Parathyroid adenoma (tissue), 2 donors: ENCODE data around the gene TRIM61.
A peak's percentile ranks its signal among the peaks of the same experiment; 100 is the strongest.
"Not testable (repeated sequence)": the region's sequence is repeated elsewhere in the genome, so short reads cannot be mapped to it uniquely, and the experiment has no call there.

Experiments used
- H2AFZ ChIP-seq: fragments of 300-600 bp; sonication (generic); one replicate; pipeline ENCODE4 v1.7.0; 2017; ENCODE audit warnings: antibody characterized with exemption, mild to moderate bottlenecking
- H3K27ac ChIP-seq: fragments of 300-600 bp; sonication (generic); one replicate; pipeline ENCODE4 v1.7.0; 2017
- H3K27me3 ChIP-seq: fragments of 300-600 bp; sonication (generic); one replicate; pipeline ENCODE4 v1.7.0; 2017; ENCODE audit warnings: low read length; ENCODE audit not compliant: control insufficient read depth, insufficient read depth
- H3K36me3 ChIP-seq: fragments of 300-600 bp; sonication (generic); one replicate; pipeline ENCODE4 v1.7.0; 2017; ENCODE audit warnings: low read length; ENCODE audit not compliant: control insufficient read depth, insufficient read depth
- H3K4me1 ChIP-seq: fragments of 300-600 bp; sonication (generic); one replicate; pipeline ENCODE4 v1.7.0; 2017; ENCODE audit warnings: control low read depth
- H3K4me2 ChIP-seq: fragments of 300-600 bp; sonication (generic); one replicate; pipeline ENCODE4 v1.7.0; 2017; ENCODE audit warnings: low read length
- H3K4me3 ChIP-seq: fragments of 300-600 bp; sonication (generic); one replicate; pipeline ENCODE4 v1.7.0; 2017; ENCODE audit warnings: low read depth, low read length
- H3K79me2 ChIP-seq: fragments of 300-600 bp; sonication (generic); one replicate; pipeline ENCODE4 v1.7.0; 2017; ENCODE audit warnings: control low read depth
- H3K9ac ChIP-seq: fragments of 300-600 bp; sonication (generic); one replicate; pipeline ENCODE4 v1.7.0; 2017; ENCODE audit warnings: mild to moderate bottlenecking
- H3K9me3 ChIP-seq: fragments of 300-600 bp; sonication (generic); one replicate; pipeline ENCODE4 v1.7.0; 2017; ENCODE audit warnings: low read length; ENCODE audit not compliant: control insufficient read depth
- TF ChIP-seq, protein P1 (sequence below): fragments of 300-600 bp; sonication (generic); IDR thresholded peaks from one replicate; pipeline ENCODE4 v1.7.0; 2017; ENCODE audit warnings: antibody characterized with exemption, mild to moderate bottlenecking
- donor health status: primary hyperparathyroidism.

The TRIM61 gene

DNA sequence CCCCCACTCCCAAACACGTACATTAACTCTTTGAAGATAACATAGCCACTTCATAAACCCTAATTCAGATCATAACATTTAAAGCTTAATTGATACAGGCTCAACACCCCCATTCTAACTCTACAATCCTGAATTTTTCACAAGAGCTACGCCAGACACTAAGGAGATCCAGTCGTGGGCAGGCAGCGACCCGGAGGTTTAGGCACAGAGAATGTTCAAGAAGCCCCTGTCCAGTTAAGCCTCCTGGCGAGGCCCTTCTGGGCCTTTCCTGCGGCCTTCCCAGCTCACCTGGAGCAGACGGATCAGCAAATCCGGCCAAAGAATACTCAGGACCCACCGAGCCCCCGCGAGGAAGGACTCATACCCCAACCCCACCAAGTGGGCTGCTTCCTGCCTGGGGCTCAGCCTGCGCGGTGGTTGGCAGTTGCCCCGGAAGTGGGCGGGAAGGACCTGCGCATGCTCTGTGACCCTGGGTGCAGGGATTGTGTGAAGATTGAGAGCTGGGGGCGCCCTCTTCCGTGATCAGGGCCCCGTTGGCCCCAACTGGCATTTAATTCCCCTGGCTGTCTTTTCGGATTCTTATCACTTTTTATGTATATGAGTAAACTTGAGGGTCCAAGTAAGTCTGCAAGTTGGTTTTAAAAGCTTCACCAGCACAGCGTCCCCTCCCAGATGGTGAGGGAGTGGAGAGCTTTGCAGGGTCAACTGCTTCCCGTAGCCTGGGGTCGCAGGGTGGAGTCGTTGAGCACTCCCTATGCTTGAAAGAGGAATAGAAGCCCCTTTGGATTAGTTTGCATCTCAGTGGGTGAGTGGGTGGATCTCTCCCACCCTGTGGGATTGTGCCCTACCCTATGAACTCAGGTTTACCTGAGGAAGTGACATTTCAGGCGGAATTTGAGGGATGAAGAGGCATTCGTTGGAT, at the start of gene TRIM61:
TSS of gene TRIM61 (minus strand) at position 415 of the 922 bp plus-strand sequence. CDS start 7,655 bp downstream, outside the sequence.
- Histone ChIP-seq H3K27ac (no peak within 1 kb of the TSS), H3K79me2 (no peaks in the 10 kb centered on the region), H3K27me3 (no peaks in the 10 kb centered on the region), H3K36me3 (no peaks in the 10 kb centered on the region), H3K4me1 (no peaks in the 10 kb centered on the region), H3K9me3 (no peaks in the 10 kb centered on the region), H3K9ac (no peak within 1 kb of the TSS), H3K4me2 (no peak within 1 kb of the TSS), H2AFZ (peak within 1 kb of the TSS; percentile 53), H3K4me3 (no peak within 1 kb of the TSS)
- TF ChIP-seq, protein P1, sequence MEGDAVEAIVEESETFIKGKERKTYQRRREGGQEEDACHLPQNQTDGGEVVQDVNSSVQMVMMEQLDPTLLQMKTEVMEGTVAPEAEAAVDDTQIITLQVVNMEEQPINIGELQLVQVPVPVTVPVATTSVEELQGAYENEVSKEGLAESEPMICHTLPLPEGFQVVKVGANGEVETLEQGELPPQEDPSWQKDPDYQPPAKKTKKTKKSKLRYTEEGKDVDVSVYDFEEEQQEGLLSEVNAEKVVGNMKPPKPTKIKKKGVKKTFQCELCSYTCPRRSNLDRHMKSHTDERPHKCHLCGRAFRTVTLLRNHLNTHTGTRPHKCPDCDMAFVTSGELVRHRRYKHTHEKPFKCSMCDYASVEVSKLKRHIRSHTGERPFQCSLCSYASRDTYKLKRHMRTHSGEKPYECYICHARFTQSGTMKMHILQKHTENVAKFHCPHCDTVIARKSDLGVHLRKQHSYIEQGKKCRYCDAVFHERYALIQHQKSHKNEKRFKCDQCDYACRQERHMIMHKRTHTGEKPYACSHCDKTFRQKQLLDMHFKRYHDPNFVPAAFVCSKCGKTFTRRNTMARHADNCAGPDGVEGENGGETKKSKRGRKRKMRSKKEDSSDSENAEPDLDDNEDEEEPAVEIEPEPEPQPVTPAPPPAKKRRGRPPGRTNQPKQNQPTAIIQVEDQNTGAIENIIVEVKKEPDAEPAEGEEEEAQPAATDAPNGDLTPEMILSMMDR, result no peak

DNA sequence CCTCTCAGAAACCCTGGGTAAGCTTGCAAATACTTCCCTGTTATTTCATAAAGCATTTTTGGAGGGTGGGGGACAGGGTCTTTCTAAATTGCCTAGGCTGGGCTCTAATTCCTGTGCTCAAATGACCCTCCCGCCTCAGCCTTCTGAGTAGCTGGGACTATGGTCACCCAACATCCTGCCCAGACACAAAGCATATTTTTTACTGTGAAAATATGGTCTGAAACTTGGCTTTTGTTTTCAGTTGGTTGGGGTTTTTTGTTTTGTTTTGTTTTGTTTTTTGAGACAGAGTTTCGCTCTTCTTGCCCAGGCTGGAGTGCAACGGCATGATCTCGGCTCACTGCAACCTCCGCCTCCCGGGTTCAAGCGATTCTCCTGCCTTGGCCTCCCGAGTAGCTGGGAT, 48.3 kb upstream of the TRIM61 start:
- not testable (repeated sequence) for H3K9me3 ChIP-seq, H3K36me3 ChIP-seq, H2AFZ ChIP-seq, H3K79me2 ChIP-seq, H3K27me3 ChIP-seq, H3K27ac ChIP-seq, H3K4me1 ChIP-seq, H3K4me2 ChIP-seq, H3K9ac ChIP-seq, H3K4me3 ChIP-seq

- H3K79me2 ChIP-seq, H3K9ac ChIP-seq, H3K9me3 ChIP-seq, H3K27me3 ChIP-seq, H3K27ac ChIP-seq, H3K4me2 ChIP-seq, H3K4me3 ChIP-seq, H2AFZ ChIP-seq, H3K36me3 ChIP-seq, H3K4me1 ChIP-seq: not testable (repeated sequence)
Observed at GRCh38 chr4:165019995-165020394, 42.5 kb upstream of the TRIM61 start.

GRCh38 chr4:165016971-165017370, 39.5 kb upstream of the TRIM61 start:
- Histone ChIP-seq H3K79me2 (no peaks in the 10 kb centered on the region), H3K27ac (no peak overlapping the region), H3K4me2 (no peak overlapping the region), H3K4me3 (no peak overlapping the region), H3K9ac (no peak overlapping the region), H3K27me3 (no peaks in the 10 kb centered on the region), H3K36me3 (no peaks in the 10 kb centered on the region), H2AFZ (no peak overlapping the region), H3K4me1 (no peaks in the 10 kb centered on the region), H3K9me3 (no peaks in the 10 kb centered on the region)
- TF ChIP-seq, protein P1, result no peak

- Histone ChIP-seq H3K27me3 (no peaks in the 10 kb centered on the region), H3K9ac (no peak overlapping the region)
Observed at GRCh38 chr4:165013691-165014090, 36.2 kb upstream of the TRIM61 start.

More at GRCh38 chr4:165013691-165014090, 36.2 kb upstream of the TRIM61 start:
- H3K27ac ChIP-seq, result no peak overlapping the region
- H3K9me3 ChIP-seq, result no peaks in the 10 kb centered on the region
- TF ChIP-seq, protein P1, result no peak
- no peak overlapping the region for H3K4me3 ChIP-seq
- no peak overlapping the region for H2AFZ ChIP-seq
- no peaks in the 10 kb centered on the region for H3K79me2 ChIP-seq
- no peak overlapping the region for H3K4me2 ChIP-seq
- H3K36me3 ChIP-seq, result no peaks in the 10 kb centered on the region
- no peaks in the 10 kb centered on the region for H3K4me1 ChIP-seq
